ENCODE measurements around the gene ANK2.

- TF ChIP-seq CTCF (IDR thresholded peaks at IDR 0.05; ENCODE audit: borderline replicate concordance, extremely low read depth, low read length, poor library complexity, severe bottlenecking) (no peak), EZH2 (IDR thresholded peaks at IDR 0.05; ENCODE audit: borderline replicate concordance, low read depth, low read length, severe bottlenecking) (no peak)
Observed at GRCh38 chr4:113012786-113013185, 36.7 kb upstream of the ANK2 start.
